Measurements from ENCODE around the gene CRYBA1.
"Not testable (repeated sequence)": the region's sequence is repeated elsewhere in the genome, so short reads cannot be mapped to it uniquely, and the experiment has no call there.

Gene CRYBA1, protein sequence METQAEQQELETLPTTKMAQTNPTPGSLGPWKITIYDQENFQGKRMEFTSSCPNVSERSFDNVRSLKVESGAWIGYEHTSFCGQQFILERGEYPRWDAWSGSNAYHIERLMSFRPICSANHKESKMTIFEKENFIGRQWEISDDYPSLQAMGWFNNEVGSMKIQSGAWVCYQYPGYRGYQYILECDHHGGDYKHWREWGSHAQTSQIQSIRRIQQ

DNA sequence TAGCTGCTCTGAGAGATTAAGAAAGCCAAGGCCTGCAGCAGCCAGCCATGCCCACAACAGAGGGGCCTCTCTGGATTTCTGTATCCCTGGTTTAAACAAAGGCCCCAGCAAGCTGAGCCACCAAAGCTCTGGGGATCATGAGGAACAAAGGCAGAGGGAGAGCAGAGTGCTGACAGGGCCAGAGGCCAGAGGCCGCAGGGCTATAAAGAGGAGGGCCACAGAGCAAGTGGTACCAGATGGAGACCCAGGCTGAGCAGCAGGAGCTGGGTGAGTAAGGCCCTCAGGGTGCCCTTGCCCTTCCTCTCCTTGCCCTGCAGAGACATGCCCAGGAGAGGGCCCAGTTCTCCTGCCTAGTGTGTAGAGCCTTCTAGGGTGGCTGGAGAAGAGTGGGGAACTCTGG is at the start of gene CRYBA1:
Gene CRYBA1 (plus strand): TSS at position 232 of the 400 bp plus-strand sequence. CDS start 5 bp downstream, at position 237.
- no peak for DNase-seq (ENCODE audit: low read depth)

DNA sequence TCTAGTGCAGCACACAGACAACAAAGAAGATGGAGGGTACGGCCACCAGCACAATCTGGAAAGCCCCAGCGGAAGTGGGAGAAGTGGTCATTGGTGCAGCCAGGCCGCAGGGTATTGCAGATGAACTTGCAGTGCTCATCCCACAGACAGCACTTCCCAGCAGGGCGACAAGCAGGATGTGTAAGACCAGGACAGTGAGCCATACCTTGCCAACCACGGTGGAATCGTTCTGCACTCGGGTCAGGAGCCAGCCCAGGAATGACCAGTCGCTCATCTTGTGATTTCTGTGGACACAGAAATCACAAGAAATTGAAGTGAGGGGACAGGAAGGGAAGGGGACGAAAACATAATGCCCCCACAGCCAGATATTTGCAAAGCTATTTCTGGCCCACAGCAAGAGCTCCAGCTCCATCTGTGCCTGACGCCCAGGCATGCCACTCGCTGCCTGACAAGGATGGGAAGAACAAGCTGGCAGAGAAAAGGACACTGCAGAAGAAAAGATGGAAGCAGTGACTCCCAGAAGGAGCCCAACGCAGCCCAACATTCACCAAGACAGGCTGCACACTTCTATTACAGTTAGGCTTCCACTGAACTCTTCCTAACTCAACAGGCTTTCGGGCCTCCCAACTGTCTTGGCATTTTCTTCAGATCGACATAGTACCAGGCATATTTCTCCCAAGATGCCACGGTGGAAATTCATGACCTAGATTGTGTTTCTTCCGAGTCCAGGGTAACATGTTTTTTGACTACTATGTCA is 49.0 kb upstream of the CRYBA1 start:
- DNase-seq (ENCODE audit: low read depth), result no peak

DNA sequence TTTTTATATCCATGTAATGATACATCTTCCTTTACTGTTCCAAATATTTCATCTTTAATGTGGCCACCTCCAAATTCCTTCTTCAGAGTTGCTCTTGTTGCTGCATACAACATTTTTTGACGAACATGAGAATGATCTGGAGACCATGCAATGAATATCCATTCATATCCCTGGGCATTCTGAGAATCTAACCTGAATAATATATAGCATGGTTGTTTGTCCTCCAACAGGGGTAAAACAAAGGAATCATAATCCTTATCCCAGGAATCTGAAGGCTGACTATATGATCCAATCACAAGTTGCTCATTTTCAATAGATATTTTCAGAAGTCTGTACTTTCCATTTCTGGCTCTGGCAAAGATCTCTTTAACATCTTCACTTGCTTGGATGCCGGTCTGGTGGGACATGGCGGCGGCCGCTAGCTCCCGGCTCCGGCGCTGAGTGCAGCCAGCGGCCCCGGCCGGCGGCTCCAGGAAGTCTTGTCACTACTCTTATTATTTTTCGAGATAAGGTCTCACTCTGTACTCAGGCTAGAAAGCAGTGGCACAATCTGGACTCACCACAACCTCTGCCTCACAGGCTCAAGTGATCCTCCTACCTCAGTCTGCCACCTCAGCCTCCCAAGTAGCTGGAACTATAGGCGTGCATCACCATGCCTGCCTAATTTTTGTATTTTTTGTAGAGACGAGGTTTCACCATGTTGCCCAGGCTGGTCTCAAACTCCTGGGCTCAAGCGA is 42.4 kb upstream of the CRYBA1 start:
- not testable (repeated sequence) for DNase-seq (ENCODE audit: low read depth)

DNA sequence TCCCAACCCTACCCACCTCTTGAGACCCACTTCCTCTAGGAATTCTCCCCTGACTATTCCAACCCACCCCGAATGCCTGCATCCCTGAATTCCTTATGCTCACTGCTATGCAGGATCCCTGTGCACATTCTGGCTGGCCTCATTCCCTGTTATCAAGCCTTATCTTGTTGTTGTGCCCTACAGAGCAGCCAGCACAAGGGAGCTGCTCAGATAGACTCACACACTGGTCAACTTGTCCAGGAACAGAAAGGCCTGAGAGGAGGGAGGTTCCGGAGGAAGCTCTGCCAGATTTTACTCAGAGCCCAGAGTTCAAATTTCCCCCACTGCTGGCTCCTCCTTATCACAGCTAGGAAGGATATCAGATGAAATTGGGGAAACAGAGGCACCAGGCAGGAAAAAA is 41.6 kb upstream of the CRYBA1 start:
- DNase-seq (ENCODE audit: low read depth), result no peak

DNA sequence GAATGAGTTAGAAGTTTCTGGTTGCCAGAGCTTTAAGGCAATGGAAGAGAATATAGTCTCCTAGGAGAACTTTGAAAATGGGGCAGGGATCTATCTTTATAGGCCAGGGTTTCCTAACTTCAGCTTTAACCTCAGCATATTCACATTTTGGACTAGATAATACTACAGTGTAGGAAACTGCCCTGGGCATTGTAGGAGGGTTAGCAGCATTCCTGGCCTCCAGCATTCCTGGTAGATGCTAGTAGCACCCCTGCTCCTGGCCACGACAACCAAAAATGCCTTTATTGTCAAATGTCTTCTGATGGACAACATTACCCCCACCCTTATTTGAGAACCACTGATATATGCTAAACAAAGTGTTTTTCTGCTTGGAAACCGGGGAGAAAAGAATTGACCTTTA is 38.7 kb upstream of the CRYBA1 start:
- no peak for DNase-seq (ENCODE audit: low read depth)

DNA sequence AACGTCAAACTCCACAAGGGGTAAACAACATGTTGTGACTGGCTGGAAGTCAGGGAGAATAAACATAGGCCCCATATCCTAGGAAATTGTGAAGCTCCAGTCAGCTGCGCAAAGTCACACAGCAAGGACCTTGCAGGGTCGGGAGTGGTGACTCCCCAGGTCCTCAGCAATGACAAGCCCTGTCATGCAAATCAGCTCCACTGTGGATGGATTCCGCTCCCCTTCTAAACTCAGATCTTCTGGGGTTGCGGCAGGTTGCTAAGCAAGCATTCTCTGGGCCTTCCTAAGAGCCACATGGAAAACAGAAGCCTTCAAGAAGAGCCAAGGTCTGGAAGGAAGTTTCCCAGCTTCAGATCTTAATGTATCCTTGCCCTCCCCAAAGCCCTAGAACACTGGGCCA is 37.6 kb upstream of the CRYBA1 start:
- no peak for DNase-seq (ENCODE audit: low read depth)

DNA sequence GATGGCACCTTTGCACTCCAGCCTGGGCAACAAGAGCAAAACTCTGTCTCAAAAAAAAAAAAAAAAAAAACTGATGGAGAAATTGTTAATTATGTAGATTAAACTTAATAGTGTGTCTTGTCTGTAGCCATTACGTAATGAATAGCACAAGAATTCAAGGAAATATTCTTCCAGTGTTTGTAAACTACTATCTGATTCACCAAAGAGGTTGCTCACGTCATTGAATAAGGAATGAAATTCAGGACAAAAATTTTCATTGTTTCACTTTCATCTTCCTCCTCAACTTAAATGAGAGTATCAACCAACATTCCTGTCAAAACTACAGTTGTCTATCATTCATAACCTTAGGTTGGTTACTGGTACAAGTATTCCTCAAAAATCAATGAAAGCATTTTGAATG is 35.8 kb upstream of the CRYBA1 start:
- DNase-seq (ENCODE audit: low read depth), result no peak

DNA sequence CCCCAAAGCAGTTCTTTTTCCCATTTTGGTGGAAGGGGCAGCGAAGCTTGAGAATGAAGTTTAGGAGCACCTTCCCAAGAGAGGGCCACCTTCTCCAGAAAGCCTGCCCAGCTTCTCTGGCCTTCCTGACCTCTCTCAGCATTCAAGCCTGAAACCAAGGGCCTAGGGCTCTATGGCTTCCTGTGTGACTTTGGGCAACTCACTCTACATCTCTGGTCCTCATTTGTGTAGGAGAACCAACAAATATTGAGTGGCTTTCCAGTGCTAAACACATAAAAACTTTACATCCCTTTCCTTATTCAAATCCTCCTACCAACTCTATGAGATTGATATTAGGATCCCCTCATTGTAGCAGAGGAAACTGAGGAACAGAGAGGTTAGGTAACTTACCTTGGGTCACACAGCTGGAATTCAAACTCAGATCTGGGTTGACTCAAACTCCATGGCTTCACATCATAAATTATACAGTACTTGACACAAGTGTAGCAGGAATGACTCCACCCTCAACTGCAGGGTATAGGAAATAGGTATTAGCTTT is 34.5 kb upstream of the CRYBA1 start:
- DNase-seq (ENCODE audit: low read depth), result no peak

DNA sequence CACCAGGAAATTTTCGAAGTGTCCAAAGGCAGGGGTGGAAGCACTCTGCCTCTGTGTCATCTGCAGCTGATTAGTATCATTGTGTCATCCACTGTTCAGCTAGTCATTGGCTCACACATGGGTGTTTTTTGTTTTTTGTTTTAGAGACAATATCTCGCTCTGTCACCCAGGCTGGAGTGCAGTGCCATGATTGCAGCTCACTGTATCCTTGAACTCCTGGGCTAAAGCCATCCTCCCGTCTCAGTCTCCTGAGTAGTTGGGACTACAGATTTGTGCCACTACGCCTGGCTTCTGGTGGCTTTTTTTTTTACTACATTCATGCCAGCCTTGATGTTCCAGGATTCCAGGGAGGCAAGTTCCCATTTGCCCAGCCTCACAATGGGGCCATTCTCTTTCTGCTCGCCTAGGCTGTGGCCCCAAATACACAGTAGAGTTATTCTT is 34.0 kb upstream of the CRYBA1 start:
- peak; percentile 35 for DNase-seq (ENCODE audit: low read depth)

DNA sequence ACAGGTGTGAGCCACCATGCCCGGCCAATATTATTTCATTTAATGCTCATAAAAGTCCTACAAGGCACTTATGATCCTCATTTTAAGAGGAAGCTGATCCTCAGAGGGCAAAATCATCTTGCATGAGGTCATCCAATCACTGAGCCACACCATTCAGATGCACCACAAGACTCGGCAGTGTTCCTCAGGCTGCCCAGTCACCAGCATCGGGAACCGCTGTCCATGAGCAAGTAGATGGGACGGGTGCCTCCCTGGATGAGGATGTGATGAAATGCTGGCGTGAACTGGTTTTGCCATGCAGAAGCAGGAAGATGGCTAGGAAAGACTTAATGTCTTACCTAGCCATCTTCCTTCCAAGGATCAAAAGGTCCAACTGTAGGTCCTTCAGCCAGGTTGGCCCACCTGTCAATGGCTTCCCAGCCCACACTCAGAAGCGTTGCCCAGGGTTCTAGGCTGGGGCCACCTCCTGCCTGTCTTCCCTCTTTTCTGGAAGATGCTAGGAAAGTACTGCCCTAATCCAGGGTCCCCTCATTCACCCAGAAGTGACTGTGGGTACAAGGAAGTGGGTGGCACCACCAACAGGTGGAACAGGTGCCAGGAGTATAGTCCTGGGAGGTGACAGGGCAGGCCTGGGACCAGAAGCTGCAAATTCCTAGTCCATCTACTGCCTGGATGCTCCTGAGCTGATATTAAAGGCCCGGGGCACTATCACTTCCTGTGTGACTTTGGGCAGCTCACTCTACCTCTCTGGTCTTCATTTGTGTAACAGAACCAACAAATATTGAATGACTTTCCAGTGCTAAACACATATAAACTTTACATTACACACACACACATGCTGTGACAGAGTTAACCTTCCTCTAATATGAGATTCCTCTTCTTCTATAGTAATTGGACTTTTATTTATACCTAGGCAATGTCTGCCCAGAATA is 32.2 kb upstream of the CRYBA1 start:
- DNase-seq (ENCODE audit: low read depth), result no peak

DNA sequence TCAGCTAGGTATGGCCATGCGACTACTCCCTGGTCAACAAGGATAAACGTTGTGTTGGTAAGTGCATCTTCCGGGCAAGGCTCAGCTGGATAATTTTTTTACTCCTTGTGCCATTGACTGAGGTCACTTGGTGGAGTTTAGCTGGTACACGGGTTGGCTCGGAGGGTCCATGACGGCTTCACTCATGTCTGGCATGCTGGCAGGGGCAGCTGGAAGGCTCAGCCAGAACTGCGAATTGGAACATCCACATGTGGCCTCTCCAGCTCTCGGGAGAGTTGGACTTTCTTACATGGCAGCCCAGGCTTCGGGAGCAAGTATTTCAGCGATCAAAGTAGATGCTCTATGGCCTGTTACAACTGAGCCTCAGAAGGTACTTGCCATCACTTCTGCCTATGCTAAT is 31.5 kb upstream of the CRYBA1 start:
- no peak for DNase-seq (ENCODE audit: low read depth)

DNA sequence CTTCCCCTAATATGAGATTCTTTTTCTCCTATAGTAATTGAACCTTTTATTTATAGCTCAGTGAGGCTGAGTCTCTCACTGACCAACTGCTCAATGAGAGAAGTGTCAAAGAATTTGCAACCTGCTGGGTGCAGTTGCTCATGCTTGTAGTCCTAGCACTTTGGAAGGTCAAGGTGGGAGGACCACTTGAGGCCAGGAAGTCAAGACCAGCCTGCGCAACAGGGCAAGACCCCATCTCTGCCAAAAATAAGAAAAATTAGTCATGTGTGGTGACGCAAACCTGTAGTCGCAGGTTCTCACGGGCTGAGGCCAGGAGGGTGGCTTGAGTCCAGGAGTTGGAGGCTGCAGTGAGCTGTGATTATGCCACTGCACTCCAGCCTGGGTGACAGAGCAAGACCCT is 30.9 kb upstream of the CRYBA1 start:
- no peak for DNase-seq (ENCODE audit: low read depth)

DNA sequence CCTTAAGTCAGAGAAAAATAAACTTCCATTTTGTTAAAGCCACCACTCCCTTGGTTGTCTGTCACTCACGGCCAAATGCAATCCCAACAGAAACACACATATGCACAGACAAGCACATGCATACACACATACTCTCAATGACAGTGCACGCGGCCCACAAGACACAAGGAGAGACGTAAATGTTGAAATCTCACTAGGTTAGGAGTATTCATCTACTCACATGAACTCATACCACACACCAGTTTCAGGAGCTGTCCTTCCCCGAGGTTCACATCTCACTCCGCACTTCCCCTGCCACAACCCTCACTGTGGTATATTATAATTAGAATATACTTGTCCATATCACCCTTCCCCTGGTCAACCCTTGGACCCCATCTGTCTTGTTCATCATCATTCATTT is 30.5 kb upstream of the CRYBA1 start:
- no peak for DNase-seq (ENCODE audit: low read depth)

DNA sequence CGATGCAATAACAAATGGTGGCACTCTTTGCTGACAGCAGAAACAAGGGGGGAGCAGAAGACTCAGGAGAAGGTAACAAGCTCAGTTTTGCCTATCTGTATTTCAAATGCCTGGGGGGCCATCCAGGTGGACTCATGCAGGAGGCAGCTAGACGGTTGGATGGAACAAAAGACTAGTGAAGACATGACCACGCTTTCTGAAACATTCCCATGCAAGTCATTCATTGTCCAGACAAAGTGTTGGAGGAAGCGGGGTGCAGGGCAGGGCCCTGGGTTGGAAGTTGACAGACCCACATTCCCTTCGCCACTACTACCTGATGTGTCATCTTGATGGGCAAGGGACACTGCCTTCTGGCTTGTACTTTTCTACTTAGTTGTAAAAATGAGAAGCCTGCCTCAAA is 29.8 kb upstream of the CRYBA1 start:
- DNase-seq (ENCODE audit: low read depth), result no peak

DNA sequence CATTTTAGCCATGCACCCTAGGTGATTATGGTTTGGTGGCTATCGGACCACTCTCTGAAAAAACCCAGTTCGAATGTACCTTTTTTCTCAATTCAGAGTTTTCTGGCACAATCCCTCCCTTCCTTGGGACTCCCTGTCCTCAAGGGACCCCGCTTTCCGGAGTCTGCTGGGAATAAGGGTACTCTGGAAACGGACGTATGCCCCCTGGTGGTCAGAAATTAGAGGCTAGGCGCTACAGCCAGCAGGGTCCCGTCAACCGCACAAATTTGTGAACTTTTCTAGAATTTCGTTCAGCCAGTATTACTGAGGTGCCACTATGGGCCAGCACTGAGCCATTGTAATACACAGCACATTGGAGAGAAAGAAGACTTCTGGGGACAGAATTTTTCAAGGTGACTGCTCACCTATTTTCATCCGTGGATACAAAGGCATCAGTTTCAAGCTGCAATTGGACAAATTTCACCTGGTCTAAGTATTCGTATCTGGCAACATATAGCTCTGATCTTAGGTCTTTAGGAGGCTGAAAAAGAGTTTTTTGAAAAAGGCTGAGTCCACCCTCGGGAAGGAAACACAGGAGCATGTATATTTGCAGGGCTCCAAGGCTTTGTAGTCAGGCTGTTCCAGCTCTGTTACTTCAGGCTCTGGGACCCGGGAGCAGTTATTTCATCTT is 27.1 kb upstream of the CRYBA1 start:
- DNase-seq (ENCODE audit: low read depth), result peak; percentile 76

DNA sequence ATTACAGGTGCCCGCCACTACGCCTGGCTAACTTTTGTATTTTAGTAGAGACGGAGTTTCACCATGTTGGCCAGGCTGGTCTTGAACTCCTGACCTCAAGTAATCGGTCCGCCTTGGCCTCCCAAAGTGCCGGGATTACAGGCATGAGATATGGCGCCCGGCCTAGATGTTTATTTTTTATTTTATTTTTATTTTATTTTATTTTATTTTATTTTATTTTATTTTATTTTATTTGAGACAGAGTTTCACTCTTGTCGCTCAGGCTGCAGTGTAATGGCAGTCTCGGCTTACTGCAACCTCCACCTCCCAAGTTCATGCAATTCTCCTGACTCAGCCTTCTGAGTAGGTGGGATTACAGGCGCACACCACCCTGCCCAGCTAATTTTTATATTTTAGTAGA is 25.3 kb upstream of the CRYBA1 start:
- not testable (repeated sequence) for DNase-seq (ENCODE audit: low read depth)

DNA sequence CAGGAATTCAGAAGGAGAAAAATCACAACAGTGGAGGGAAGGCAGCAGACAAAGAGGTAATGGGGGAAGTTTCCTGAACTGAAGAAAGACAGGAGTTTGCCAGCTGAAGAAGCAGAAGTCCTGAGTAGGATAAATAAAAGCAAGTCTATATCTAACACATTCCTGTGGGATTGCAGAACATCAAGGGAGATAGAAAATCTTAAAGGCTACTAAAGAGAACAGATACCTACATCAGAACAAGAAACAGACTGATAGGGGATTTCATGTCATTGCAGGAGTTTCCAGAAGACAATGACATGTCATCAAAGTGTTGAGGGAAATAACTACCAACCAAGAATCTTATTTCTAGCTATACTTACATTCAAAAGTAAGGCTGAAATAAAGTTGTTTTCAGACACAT is 21.3 kb upstream of the CRYBA1 start:
- no peak for DNase-seq (ENCODE audit: low read depth)

DNA sequence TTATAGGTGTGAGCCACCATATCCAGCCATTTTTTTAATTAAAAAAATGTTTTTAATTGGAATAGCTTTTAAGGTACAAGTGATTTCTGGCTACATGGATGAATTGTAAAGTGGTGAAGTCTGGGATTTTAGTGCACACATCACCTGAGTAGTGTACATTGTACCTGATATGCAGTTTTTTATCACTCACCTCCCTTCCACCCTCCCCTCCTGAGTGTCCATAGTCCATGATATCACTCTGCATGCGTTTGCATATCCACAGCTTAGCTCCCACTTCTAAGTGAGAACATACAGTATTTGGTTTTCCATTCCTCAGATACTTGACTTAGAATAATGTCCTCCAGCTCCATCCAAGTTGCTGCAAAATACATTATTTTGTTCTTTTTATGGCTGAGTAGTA is 13.4 kb upstream of the CRYBA1 start:
- DNase-seq (ENCODE audit: low read depth), result no peak

DNA sequence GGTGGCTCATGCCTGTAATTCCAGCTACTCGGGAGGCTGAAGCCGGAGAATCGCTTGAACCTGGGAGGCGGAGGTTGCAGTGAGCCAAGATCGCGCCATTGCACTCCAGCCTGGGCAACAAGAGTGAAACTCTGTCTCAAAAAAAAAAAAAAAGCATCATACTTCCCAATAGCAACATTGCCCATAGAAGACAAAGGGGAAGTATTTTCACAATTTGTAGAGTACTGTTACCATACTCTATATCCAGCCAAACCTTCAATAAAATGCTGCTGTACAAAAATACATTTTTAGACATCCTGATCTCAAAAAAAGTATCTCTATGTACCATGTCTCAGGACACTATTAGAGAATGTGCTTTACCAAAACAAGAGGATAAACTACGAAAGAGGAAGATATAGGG is 11.7 kb upstream of the CRYBA1 start:
- DNase-seq (ENCODE audit: low read depth), result not testable (repeated sequence)

DNA sequence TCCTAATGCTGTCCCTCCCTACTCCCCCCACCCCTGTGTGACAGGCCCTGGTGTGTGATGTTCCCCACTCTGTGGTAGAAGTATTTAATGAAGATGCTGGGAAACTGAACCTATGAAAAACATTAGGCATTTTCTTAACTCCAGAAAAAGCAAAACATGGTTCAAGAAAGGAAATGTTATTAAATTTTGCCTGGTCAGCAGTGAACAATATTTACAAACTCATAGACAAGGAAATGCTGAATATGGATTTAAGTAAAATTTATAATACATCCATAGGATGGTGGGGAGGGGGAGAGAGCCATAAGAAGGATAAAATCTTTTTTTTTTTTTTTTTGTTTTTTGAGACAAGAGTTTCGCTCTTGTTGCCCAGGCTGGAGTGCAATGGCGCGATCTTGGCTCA is 10.8 kb upstream of the CRYBA1 start:
- DNase-seq (ENCODE audit: low read depth), result no peak

DNA sequence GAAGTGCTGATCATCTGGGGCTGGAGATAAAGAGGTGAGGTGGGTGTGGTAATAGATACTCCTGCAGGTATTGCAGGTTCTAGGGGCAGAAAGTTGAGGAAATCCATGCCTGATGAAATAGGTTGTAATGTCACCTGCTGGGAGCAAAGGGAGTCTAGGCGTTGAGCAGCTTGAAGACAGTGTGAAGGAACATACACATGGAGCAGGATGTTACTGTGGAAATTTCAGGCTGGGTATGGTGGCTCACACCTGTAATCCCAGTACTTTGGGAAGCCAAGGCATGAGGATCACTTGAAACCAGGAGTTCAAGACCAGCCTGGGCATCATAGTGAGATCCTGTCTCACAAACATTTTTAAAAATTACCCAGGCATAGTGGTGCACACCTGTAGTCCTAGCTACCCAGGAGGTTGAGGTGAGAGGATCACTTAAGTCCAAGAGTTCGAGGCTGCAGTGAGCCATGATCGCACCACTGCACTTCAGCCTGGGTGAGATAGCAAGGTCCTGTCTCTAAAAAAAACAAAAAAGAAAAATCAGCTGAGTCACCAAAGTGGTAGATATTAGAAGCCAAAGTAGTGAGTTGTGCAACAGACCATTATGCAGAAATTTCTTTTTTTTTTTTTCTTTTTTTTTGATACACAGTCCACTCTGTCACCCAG is 9.1 kb upstream of the CRYBA1 start:
- no peak for DNase-seq (ENCODE audit: low read depth)
